HG03039 (cell line): ENCODE data around the gene GBA2.
A peak's percentile ranks its signal among the peaks of the same experiment; 100 is the strongest.

Experiments used
- ATAC-seq: cut with Tn5 transposase; IDR thresholded peaks from one replicate; pipeline ENCODE4 v1.9.1; 2021; ENCODE audit warnings: mild to moderate bottlenecking, moderate library complexity; ENCODE audit not compliant: unreplicated experiment

Gene GBA2

DNA sequence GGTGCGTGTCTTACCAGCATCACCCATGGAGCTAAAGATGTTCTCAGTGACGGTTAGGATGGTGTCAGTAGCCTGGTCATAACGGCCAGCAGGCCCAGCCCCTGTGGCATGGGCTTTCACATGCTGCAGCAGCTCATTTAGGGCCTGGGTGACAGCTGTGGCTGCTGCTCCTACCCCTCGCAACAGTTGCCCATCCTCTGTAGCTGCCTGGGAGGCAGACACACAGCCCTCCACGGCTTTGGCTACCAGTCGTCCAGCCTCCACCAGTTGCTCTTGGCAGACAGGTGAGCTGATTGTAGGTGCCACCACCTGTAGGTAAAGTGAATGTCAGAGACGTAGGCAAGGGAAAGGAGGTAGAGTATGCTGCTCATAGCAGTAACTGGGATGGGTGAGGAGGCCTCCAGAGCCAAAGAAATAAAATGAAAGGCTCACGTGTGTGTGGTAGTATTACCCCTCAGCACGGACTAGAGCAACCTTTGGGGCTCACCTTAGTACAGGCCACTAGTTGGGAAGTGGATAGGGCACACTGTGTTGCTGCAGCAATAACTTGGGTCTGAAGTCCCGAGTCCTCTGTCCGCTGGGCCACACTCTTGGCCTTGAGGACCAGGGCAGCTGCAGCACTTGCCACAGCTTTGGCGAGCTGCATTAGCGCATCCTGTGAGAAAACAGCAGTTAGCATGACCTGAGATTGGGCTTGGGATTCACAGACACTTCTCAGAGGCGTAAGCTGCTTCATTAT is 31.7 kb downstream of the GBA2 start:
- no peak for ATAC-seq

DNA sequence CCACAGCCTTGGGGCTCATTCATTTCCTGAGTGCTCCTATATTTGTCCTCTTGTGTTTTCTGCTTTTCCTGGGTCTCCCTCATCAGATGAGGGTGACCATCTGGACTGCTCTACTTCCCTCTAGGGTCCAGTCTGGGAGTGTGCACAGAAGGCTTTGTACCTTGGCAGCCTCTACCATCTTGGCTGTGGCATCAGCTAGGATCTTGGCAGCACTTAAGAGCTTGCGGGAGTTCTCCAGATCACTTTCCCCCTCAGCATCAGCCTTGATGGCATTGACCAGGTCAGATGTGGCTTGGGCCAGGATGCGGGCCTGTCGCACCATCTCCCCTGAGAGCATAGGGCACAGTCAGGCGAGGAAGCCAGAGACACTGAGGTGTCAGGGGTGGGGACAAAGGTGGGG is 32.8 kb downstream of the GBA2 start:
- ATAC-seq = no peak

GRCh38 chr9:35714579-35715252 is 34.3 kb downstream of the GBA2 start:
- ATAC-seq = no peak

GRCh38 chr9:35714123-35714522 is 34.9 kb downstream of the GBA2 start:
- no peak for ATAC-seq

DNA sequence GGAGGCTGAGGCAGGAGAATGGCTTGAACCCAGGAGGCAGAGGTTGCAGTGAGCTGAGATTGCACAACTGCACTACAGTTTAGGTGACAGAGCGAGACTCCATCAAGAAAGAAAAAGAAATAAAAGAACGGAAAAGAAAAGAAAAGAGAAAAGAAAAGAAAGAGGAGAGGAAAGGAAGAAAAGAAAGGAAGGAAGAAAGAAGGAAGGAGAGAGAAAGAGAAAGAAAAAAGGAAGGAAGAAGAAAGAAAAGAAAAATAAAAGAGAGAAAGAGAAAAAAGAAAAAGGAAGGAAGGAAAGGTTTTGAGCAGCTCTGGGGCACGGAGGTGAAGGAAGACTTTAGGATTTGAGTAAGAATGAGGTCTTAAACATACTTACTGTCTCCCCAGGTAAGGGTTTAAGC is 35.5 kb downstream of the GBA2 start:
- no peak for ATAC-seq

DNA sequence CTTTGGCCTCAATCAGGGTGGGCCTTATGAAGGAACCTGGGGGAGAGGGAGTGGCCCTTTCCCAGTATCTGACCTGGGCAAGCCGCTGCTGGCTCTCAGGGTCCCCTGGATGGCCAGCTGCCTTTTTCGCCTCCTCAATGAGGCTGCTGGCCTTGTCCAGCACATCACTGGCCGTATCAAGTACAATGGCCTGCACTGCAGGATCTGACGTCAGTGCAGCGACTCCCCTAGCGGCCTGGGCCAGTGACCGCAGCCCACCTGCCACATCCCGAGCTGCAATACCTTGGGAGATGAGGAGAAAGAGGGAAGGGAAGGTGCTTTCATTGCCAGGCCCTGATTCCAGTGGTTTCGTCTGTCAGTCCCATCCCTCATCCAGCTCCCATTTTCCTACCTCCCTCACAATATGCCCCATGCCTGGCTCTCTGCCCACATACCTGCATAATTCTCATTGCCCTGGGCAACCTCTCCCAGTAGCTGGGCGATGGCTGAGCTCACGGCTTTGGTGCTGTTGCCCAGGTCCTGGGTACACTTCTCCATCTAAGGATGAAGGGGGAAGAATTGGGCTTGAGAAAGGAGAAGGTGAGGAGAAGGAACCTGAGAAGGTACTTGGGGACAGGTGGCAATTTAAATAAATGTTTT is 36.1 kb downstream of the GBA2 start:
- ATAC-seq = no peak

- no peak for ATAC-seq
Observed at GRCh38 chr9:35711501-35712428, 37.3 kb downstream of the GBA2 start.

GRCh38 chr9:35710818-35711500 is 38.1 kb downstream of the GBA2 start:
- ATAC-seq = no peak

DNA sequence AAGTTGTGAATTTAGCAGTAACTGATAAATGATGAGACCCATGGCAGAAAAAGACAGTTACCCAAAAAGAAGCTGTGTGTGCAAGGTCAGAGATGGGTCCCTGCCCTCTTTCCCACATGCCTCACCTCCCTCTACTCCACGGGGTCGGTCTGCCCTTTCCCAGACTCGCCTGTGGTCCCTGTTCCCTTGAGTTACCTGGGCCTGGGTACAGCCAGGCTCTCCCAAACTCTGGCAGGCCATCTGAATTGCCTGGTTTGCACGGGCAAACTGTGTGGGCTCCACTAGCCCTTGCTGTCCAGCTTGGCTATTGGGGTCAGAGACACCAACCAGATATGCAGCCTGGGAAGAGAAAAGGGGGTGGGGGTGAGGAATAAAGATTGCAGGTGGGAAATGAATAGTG is 40.9 kb downstream of the GBA2 start:
- ATAC-seq = no peak

DNA sequence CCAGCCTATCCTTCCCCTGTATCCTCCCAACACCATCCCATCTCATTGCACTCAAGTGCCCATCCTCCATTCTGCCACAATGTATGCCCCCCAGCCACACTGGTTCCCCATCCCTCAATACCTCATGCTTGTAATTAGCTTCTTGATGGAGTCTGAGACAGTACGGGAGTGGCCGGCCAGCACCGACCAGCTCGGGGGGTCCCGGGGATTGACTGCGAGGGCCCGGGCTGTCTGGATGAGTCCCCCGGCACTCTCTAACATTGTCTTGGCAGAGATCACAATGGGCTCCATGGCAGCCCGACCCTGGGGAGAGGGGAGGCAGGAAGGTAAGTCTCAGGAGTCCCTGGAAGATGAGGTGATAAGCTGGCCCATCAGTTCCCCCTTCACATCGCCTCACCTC is 42.1 kb downstream of the GBA2 start:
- ATAC-seq = no peak

DNA sequence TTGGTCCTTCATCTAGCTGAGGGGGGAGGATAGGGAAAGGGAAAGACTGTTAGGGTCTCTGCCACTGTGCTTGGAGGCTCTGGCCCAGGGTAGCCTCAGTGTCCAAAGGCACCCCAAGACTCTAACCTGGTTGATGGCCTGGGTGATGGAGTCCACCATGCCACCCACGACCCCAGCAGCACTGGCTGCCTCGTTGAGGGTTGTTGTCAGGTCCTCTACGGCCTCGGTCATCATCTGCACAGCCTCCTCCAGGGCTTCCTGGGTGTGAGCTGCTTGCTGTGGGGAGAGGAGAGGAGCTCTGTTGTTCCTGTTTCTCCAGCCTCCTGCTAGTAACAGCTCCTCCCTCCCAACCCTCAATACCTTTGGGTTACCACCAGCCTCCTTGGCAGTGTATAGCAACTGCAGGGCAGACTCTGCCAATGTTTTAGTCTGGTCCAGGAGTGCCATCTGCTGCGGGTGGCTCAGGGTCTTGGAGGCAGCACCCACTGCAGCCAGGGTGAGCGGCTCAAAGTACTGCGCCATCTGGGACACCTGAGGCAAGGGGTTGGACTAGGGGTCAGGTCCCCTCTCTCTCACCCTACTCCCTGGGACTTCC is 43.1 kb downstream of the GBA2 start:
- no peak for ATAC-seq

GRCh38 chr9:35705372-35705771 is 43.7 kb downstream of the GBA2 start:
- ATAC-seq = no peak

GRCh38 chr9:35703906-35704672 is 44.9 kb downstream of the GBA2 start:
- ATAC-seq = no peak

GRCh38 chr9:35702696-35703095 is 46.3 kb downstream of the GBA2 start:
- no peak for ATAC-seq

GRCh38 chr9:35700942-35701341 is 48.1 kb downstream of the GBA2 start:
- no peak for ATAC-seq

- no peak for ATAC-seq
Observed at GRCh38 chr9:35700031-35700430, 49.0 kb downstream of the GBA2 start.

GRCh38 chr9:35698231-35698630 is 50.8 kb downstream of the GBA2 start:
- no peak for ATAC-seq

GRCh38 chr9:35697486-35697885 is 51.5 kb downstream of the GBA2 start:
- no peak for ATAC-seq

- ATAC-seq = peak; percentile 56
Observed at GRCh38 chr9:35696520-35697215, 52.4 kb downstream of the GBA2 start.
